Parathyroid adenoma (tissue), 2 donors: ENCODE data around the gene LMBR1.

Experiments used
- H2AFZ ChIP-seq: fragments of 300-600 bp; sonication (generic); one replicate; pipeline ENCODE4 v1.7.0; 2017; ENCODE audit warnings: antibody characterized with exemption, mild to moderate bottlenecking
- H3K27ac ChIP-seq: fragments of 300-600 bp; sonication (generic); one replicate; pipeline ENCODE4 v1.7.0; 2017
- H3K27me3 ChIP-seq: fragments of 300-600 bp; sonication (generic); one replicate; pipeline ENCODE4 v1.7.0; 2017; ENCODE audit warnings: low read length; ENCODE audit not compliant: control insufficient read depth, insufficient read depth
- H3K36me3 ChIP-seq: fragments of 300-600 bp; sonication (generic); one replicate; pipeline ENCODE4 v1.7.0; 2017; ENCODE audit warnings: low read length; ENCODE audit not compliant: control insufficient read depth, insufficient read depth
- H3K4me1 ChIP-seq: fragments of 300-600 bp; sonication (generic); one replicate; pipeline ENCODE4 v1.7.0; 2017; ENCODE audit warnings: control low read depth
- H3K4me2 ChIP-seq: fragments of 300-600 bp; sonication (generic); one replicate; pipeline ENCODE4 v1.7.0; 2017; ENCODE audit warnings: low read length
- H3K4me3 ChIP-seq: fragments of 300-600 bp; sonication (generic); one replicate; pipeline ENCODE4 v1.7.0; 2017; ENCODE audit warnings: low read depth, low read length
- H3K79me2 ChIP-seq: fragments of 300-600 bp; sonication (generic); one replicate; pipeline ENCODE4 v1.7.0; 2017; ENCODE audit warnings: control low read depth
- H3K9ac ChIP-seq: fragments of 300-600 bp; sonication (generic); one replicate; pipeline ENCODE4 v1.7.0; 2017; ENCODE audit warnings: mild to moderate bottlenecking
- H3K9me3 ChIP-seq: fragments of 300-600 bp; sonication (generic); one replicate; pipeline ENCODE4 v1.7.0; 2017; ENCODE audit warnings: low read length; ENCODE audit not compliant: control insufficient read depth
- CTCF ChIP-seq: fragments of 300-600 bp; sonication (generic); IDR thresholded peaks from one replicate; pipeline ENCODE4 v1.7.0; 2017; ENCODE audit warnings: antibody characterized with exemption, mild to moderate bottlenecking
- donor health status: primary hyperparathyroidism.

The LMBR1 gene

GRCh38 chr7:156823435-156823834, 69.5 kb downstream of the LMBR1 start:
- H3K9me3 ChIP-seq: no peaks in the 10 kb centered on the region
- H3K4me2 ChIP-seq: no peak overlapping the region
- H3K4me1 ChIP-seq: peaks cover 4% of the 10 kb centered on the region
- no peak overlapping the region for H3K27ac ChIP-seq
- no peak overlapping the region for H3K9ac ChIP-seq
- no peaks in the 10 kb centered on the region for H3K27me3 ChIP-seq
- no peaks in the 10 kb centered on the region for H3K36me3 ChIP-seq
- H3K79me2 ChIP-seq: peaks cover 3% of the 10 kb centered on the region
- no peak overlapping the region for H2AFZ ChIP-seq
- H3K4me3 ChIP-seq: no peak overlapping the region
- no peak for TF ChIP-seq CTCF

- Histone ChIP-seq H3K4me2 (no peak overlapping the region), H3K27ac (no peak overlapping the region), H3K9me3 (no peaks in the 10 kb centered on the region), H3K36me3 (no peaks in the 10 kb centered on the region), H3K79me2 (peaks cover 3% of the 10 kb centered on the region), H2AFZ (no peak overlapping the region), H3K4me3 (no peak overlapping the region), H3K4me1 (no peaks in the 10 kb centered on the region), H3K9ac (no peak overlapping the region), H3K27me3 (no peaks in the 10 kb centered on the region)
- TF ChIP-seq CTCF: no peak
These were observed 72.4 kb downstream of the LMBR1 start for GRCh38 chr7:156820445-156821063.

GRCh38 chr7:156819733-156820295, 73.2 kb downstream of the LMBR1 start:
- Histone ChIP-seq H3K27me3 (no peaks in the 10 kb centered on the region), H3K9ac (no peak overlapping the region), H3K9me3 (no peaks in the 10 kb centered on the region), H3K36me3 (no peaks in the 10 kb centered on the region), H3K4me3 (no peak overlapping the region), H3K27ac (no peak overlapping the region), H2AFZ (no peak overlapping the region), H3K4me2 (no peak overlapping the region), H3K79me2 (peaks cover 3% of the 10 kb centered on the region), H3K4me1 (no peaks in the 10 kb centered on the region)
- TF ChIP-seq CTCF: no peak

- peaks cover 3% of the 10 kb centered on the region for H3K79me2 ChIP-seq
- TF ChIP-seq CTCF: no peak
These were observed 74.8 kb downstream of the LMBR1 start for GRCh38 chr7:156818133-156818532.

More at GRCh38 chr7:156818133-156818532, 74.8 kb downstream of the LMBR1 start:
- H3K4me2 ChIP-seq: no peak overlapping the region
- H3K4me3 ChIP-seq: no peak overlapping the region
- no peaks in the 10 kb centered on the region for H3K4me1 ChIP-seq
- H3K27ac ChIP-seq: no peak overlapping the region
- H3K9me3 ChIP-seq: no peaks in the 10 kb centered on the region
- no peaks in the 10 kb centered on the region for H3K36me3 ChIP-seq
- no peak overlapping the region for H2AFZ ChIP-seq
- no peak overlapping the region for H3K9ac ChIP-seq
- H3K27me3 ChIP-seq: no peaks in the 10 kb centered on the region
